Neural progenitor cell (in vitro differentiated cells): ENCODE measurements around the gene TIMM22.

Experiments used
- EZH2 ChIP-seq: fragments of 200-600 bp; sonication (generic); IDR thresholded peaks from 2 replicates; pipeline ENCODE4 v1.6.1; 2017; ENCODE audit warnings: antibody characterized with exemption, mild to moderate bottlenecking, moderate library complexity
- TF ChIP-seq, protein P1 (sequence below): fragments of 200-600 bp; sonication (generic); IDR thresholded peaks from 2 replicates; pipeline ENCODE4 v1.5.1; 2017; ENCODE audit warnings: antibody characterized with exemption, mild to moderate bottlenecking

GRCh38 chr17:979539-980405 lies 17.2 kb upstream of the TIMM22 start, which contains the start of gene NXN:
- TF ChIP-seq, protein P1, sequence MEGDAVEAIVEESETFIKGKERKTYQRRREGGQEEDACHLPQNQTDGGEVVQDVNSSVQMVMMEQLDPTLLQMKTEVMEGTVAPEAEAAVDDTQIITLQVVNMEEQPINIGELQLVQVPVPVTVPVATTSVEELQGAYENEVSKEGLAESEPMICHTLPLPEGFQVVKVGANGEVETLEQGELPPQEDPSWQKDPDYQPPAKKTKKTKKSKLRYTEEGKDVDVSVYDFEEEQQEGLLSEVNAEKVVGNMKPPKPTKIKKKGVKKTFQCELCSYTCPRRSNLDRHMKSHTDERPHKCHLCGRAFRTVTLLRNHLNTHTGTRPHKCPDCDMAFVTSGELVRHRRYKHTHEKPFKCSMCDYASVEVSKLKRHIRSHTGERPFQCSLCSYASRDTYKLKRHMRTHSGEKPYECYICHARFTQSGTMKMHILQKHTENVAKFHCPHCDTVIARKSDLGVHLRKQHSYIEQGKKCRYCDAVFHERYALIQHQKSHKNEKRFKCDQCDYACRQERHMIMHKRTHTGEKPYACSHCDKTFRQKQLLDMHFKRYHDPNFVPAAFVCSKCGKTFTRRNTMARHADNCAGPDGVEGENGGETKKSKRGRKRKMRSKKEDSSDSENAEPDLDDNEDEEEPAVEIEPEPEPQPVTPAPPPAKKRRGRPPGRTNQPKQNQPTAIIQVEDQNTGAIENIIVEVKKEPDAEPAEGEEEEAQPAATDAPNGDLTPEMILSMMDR = peak; percentile 27
- TF ChIP-seq EZH2 = no peak
